Germinal center (tissue), 1 donor: ENCODE data around the gene CWH43.
"Not testable (repeated sequence)": the region's sequence is repeated elsewhere in the genome, so short reads cannot be mapped to it uniquely, and the experiment has no call there.

ENCODE experiments used
- DNase-seq: peaks from one replicate; pipeline ENCODE4 v3.0.0; 2012; ENCODE audit warnings: mixed read lengths, low spot score

Gene CWH43

DNA sequence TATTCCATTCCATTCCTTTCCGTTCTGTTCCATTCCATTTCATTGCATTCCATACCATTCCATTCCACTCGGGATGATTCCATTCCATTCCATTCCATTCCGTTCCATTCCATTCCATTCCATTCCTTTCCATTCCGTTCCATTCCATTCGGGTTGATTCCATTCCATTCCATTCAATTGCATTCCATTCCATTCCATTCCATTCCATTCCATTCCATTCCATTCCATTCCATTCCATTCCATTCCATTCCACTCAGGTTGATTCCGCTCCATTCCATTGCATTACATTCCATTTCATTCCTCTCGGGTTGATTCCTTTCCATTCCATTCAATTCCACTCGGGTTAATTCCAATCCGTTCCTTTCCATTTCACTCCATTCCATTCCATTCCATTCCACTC lies 111.0 kb downstream of the CWH43 start:
- DNase-seq = not testable (repeated sequence)

DNA sequence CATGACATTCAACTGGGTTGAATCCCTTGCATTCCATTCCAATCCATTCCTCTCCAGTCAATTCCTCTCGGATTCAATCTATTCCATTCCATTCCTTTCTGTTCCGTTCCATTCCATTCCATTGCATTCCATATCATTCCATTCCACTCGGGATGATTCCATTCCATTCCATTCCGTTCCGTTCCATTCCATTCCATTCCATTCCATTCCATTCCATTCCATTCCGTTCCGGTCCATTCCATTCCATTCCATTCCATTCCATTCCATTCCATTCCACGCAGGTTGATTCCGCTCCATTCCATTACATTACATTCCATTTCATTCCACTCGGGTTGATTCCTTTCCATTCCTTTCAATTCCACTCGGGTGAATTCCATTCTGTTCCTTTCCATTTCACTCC lies 111.4 kb downstream of the CWH43 start:
- not testable (repeated sequence) for DNase-seq

DNA sequence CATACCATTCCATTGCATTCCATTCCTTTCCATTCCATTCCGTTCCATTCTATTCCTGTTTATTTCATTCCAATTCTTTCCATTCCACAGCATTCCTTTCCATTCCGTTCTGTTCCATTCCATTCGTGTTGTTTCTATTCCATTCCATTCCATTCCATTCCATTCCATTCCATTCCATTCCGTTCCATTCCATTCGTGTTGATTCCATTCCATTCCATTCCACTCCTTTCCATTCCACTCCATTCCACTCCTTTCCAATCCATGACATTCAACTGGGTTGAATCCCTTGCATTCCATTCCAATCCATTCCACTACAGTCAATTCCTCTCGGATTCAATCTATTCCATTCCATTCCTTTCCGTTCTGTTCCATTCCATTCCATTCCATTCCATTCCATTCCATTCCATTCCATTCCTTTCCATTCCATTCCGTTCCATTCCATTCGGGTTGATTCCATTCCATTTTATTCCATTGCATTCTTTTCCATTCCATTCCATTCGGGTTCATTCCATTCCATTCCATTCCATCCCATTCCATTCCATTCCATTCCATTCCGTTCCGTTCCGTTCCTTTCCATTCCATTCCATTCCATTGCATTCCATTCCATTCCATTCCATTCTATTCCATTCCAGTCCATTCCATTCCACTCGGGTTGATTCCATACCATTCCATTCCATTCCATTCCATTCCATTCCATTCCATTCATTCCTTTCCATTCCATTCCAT lies 112.1 kb downstream of the CWH43 start:
- not testable (repeated sequence) for DNase-seq

DNA sequence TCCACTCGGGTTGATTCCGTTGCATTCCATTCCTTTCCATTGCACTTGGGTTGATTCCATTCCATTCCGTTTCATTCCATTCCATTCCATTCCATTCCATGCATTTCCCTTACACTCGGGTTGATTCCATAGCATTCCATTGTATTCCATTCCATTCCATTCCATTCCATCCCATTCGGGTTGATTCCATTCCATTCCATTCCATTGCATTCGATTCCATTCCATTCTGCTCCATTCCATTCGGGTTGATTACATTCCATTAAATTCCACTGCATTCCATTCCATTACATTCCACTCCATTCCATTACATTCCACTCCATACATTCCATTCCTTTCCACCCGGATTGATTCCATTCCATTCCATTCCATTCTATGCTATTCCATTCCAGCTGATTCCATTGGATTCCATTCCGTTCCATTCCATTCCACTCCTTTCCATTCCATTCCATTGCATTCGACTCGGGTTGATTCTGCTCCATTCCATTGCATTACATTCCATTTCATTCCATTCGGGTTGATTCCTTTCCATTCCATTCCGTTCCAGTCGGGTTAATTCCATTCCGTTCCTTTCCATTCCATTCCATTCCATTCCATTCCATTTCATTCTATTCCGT lies 113.9 kb downstream of the CWH43 start:
- DNase-seq = not testable (repeated sequence)

DNA sequence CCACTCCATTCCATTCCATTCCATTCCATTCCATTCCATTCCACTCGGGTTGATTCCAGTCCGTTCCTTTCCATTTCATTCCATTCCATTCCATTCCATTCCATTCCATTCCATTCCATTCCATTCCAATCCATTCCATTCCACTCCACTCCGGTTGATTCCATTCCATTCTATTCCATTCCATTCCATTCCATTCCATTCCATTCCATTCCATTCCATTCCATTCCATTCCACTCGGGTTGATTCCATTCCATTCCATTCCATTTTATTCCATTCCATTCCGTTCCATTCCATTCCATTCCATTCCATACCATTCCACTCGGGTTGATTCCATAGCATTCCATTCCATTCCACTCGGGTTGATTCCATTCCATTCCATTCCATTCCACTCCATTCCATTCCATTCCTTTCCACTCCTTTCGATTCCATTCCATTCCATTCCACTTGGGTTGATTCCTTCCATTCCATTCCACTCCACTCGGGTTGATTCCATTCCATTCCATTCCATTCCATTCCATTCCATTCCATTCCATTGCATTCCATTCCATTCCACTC lies 116.3 kb downstream of the CWH43 start:
- not testable (repeated sequence) for DNase-seq

DNA sequence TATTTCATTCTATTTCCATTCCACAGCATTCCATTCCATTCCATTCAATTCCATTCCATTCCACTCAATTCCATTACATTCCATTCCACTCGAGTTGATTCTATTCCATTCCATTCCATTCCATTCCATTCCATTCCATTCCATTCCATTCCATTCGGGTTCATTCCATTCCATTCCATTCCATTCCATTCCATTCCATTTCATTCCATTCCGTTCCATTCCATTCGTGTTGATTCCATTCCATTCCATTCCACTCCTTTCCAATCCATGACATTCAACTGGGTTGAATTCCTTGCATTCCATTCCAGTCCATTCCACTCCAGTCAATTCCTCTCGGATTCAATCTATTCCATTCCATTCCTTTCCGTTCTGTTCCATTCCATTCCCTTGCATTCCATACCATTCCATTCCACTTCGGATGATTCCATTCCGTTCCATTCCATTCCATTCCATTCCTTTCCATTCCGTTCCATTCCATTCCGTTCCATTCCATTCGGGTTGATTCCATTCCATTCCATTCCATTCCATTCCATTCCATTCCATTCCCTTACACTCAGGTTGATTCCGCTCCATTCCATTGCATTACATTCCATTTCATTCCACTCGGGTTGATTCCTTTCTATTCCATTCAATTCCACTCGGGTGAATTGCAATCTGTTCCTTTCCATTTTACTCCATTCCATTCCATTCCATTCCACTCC lies 117.5 kb downstream of the CWH43 start:
- DNase-seq = not testable (repeated sequence)

DNA sequence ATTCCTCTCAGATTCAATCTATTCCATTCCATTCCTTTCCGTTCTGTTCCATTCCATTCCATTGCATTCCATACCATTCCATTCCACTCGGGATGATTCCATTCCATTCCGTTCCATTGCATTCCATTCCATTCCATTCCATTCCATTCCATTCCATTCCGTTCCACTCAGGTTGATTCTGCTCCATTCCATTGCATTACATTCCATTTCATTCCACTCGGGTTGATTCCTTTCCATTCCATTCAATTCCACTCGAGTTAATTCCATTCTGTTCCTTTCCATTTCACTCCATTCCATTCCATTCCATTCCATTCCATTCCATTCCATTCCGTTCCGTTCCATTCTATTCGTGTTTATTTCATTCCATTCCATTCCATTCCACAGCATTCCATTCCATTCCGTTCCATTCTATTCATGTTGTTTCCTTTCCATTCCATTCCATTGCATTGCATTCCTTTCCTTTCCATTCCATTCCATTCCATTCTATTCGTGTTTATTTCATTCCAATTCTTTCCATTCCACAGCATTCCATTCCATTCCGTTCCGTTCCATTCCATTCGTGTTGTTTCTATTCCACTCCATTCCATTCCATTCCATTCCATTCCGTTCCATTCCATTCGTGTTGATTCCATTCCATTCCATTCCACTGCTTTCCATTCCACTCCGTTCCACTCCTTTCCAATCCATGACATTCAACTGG lies 118.3 kb downstream of the CWH43 start:
- DNase-seq = not testable (repeated sequence)

DNA sequence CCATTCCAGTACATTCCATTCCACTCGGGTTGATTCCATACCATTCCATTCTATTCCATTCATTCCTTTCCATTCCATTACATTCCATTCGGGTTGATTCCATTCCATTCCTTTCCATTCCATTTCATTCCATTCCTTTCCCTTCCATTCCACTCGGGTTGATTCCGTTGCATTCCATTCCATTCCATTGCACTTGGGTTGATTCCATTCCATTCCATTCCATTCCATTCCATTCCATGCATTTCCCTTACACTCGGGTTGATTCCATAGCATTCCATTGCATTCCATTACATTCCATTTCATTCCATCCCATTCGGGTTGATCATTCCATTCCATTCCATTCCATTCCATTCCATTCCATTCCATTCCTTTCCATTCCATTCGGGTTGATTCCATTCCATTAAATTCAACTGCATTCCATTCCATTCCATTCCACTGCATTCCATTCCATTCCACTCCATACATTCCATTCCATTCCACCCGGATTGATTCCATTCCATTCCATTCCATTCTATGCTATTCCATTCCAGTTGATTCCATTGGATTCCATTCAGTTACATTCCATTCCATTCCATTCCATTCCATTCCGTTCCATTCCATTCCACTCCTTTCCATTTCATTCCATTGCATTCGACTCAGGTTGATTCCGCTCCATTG lies 119.3 kb downstream of the CWH43 start:
- DNase-seq = not testable (repeated sequence)

DNA sequence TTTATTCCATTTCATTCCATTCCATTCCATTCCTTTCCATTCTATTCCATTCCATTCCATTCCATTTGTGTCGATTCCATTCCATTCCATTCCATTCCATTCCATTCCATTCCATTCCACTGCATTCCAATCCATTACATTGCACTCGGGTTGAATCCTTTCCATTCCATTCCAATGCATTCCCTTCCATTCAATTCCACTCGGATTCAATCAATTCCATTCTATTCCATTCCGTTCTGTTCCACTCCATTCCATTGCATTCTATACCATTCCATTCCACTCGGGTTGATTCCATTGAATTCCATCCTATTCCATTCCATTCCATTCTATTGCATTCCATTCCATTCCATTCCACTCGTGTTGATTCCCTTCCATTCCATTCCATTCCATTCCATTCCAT lies 121.2 kb downstream of the CWH43 start:
- DNase-seq = not testable (repeated sequence)

DNA sequence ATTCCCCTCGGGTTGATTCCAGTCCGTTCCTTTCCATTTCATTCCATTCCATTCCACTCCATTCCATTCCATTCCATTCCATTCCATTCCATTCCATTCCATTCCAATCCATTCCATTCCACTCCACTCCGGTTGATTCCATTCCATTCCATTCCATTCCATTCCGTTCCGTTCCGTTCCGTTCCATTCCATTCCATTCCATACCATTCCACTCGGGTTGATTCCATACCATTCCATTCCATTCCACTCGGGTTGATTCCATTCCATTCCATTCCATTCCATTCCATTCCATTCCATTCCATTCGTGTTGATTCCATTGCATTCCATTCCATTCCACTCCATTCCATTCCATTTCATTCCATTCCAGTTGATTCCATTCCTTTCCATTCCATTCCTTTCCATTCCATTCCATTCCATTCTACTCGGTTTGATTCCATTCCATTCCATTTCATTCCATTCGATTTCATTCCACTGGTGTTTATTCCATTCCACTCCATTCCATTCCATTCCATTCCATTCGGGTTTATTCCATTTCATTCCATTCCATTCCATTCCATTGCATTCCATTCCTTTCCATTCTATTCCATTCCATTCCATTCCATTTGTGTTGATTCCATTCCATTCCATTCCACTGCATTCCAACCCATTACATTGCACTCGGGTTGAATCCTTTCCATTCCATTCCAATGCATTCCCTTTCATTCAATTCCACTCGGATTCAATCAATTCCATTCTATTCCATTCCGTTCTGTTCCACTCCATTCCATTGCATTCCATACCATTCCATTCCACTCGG lies 122.3 kb downstream of the CWH43 start:
- DNase-seq = not testable (repeated sequence)

DNA sequence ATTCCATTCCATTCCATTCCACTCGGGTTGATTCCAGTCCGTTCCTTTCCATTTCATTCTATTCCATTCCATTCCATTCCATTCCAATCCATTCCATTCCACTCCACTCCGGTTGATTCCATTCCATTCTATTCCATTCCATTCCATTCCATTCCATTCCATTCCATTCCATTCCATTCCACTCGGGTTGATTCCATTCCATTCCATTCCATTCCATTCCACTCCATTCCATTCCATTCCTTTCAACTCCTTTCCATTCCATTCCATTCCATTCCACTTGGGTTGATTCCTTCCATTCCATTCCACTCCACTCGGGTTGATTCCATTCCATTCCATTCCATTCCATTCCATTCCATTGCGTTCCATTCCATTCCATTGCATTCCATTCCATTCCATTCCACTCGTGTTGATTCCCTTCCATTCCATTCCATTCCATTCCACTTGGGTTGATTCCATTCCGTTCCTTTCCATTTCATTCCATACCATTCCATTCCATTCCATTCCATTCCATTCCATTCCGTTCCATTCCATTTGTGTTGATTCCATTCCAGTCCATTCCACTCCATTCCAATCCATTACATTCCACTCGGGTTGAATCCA lies 123.6 kb downstream of the CWH43 start:
- DNase-seq = not testable (repeated sequence)

DNA sequence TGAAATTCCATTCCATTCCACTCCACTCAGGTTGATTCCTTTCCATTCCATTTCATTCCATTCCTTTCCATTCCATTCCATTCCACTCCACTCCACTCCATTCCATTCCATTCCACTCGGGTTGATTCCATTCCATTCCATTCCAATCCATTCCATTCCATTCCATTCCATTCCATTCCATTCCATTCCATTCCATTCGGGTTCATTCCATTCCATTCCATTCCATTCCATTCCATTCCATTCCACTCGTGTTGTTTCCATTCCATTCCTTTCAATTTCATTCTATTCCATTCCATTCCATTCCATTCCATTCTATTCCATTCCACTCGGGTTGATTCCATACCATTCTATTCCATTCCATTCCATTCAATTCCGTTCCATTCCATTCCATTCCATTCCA lies 124.5 kb downstream of the CWH43 start:
- DNase-seq = not testable (repeated sequence)
